IPS-NIHi7 (cell line): ENCODE data around the gene ENTPD5.
"Not testable (repeated sequence)": the region's sequence is repeated elsewhere in the genome, so short reads cannot be mapped to it uniquely, and the experiment has no call there.

Source experiments
- DNase-seq: peaks from one replicate; pipeline ENCODE4 v3.0.0; 2012; ENCODE audit warnings: mixed read lengths; ENCODE audit errors: extremely low spot score

ENTPD5 gene

DNA sequence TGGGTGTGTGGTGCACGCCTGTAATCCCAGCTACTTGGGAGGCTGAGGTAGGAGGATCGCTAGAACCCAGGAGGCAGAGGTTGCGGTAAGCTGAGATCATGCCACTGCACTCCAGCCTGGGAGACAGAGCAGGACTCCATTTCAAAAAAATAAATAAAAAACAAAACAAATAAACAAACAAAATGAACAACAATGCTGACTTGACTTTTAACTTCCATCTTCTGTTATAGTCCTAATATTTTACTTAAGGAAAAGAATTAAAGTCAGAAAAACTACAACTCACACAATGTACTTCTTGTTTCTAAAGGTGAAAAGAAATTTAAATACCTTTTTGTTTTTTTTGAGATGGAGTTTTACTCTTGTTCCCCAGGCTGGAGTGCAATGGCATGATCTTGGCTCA, 13.4 kb downstream of the ENTPD5 start:
- not testable (repeated sequence) for DNase-seq

GRCh38 chr14:73998726-73999125, 20.4 kb downstream of the ENTPD5 start:
- DNase-seq, result no peak

DNA sequence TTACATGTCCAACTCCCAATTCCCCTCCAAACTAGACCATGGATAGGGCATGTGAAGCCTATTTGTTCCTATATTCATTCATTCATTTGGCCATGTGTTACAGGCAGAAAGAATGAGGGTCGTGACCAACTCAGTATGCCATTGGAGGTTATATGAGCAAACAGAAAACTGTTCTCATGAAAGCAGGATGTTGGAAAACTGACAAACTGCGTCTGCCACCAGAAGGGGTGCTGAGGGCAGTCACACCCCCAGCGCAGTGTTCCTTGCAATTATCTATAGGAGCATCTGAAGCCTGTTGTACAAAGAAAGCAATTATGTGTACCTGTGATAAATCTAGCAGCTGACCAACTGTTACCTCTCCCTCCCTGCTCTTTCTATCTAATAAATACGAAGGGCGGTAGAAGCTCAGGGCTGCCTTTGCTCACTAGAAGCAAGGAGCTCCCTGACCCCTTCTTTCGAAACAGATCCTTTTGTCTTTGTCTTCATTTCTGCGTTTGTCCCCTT, 21.1 kb downstream of the ENTPD5 start:
- DNase-seq, result no peak

DNA sequence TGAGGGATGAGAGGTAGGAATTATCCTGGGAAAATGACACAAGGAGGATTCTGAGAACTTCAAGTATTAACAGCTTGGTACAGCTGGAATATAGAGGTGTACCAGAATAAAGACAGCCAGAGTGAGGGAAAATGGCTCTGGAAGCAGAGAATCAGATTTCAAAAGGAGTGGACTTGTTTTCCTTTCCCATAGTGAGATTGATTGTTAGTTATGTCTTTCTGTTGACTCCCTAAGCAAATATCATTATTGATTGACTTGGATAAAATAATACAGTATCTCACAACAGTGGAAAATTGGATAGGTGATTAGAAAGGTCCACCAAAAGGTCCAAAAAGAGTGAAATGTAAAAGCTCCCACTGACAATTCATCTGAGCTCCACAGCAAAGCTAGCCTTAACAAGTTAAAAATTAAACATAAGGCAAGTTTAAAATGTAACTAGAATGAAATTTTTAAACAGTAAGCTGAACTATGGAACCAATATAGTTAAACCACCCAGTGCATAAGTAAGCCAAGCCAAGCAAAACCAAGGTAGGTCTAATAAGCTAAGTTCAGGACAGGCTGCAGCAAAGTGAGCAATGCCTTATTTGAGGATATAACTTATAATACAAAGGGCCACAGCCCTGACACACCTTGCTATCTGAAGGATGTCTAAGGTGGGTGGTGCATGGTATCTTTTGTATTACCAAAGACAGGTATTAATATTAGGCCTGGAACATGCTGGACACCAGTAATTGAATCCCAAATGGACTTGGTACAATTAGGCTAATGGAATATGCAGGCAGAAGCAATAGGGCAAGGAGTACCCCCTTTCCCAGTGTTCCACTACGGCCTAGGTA, 21.8 kb downstream of the ENTPD5 start:
- no peak for DNase-seq

GRCh38 chr14:73996731-73997107, 22.4 kb downstream of the ENTPD5 start:
- no peak for DNase-seq

GRCh38 chr14:73995977-73996378, 23.1 kb downstream of the ENTPD5 start:
- no peak for DNase-seq

- not testable (repeated sequence) for DNase-seq
These were observed 24.2 kb downstream of the ENTPD5 start for GRCh38 chr14:73994926-73995325.

DNA sequence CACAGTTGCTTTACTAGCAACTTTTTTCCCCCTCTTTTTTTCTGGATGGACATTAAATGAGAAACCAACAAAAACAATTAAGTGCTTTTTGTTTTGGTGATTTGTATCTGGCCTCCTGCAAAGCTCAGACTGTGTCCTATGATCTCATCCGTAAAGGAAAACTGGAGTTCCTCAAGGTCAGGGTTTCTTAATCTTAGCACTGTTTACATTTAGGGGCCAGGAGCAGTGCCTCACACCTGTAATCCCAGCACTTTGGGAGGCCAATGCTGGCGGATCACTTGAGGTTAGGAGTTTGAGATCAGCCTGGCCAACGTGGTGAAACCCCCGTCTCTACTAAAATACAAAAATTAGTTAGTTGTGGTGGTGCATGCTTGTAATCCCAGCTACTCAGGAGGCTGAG, 28.0 kb downstream of the ENTPD5 start:
- DNase-seq, result no peak

DNA sequence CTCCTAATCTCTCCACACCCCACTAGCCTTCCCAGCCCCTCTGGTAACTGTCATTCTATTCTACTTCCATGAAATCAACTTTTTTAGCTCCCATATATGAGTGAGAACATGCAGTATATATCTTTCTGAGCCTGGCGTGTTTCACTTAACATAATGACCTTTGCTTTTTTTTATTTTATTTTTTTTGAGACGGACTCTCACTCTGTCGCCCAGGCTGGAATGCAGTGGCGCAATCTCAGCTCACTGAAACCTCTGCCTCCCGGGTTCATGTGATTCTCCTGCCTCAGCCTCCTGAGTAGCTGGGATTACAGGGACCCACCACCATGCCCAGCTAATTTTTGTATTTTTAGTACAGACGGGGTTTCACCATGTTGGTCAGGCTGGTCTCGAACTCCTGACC, 30.4 kb downstream of the ENTPD5 start:
- DNase-seq, result not testable (repeated sequence)

GRCh38 chr14:73988065-73988464, 31.0 kb downstream of the ENTPD5 start:
- no peak for DNase-seq

- DNase-seq, result no peak
These were observed 41.2 kb downstream of the ENTPD5 start for GRCh38 chr14:73977896-73978295.

GRCh38 chr14:73976125-73976524, 43.0 kb downstream of the ENTPD5 start:
- DNase-seq, result no peak

- DNase-seq, result no peak
These were observed 45.6 kb downstream of the ENTPD5 start for GRCh38 chr14:73973497-73973896.

- DNase-seq, result no peak
These were observed 50.2 kb downstream of the ENTPD5 start for GRCh38 chr14:73968885-73969284.

GRCh38 chr14:73965216-73965615, 53.9 kb downstream of the ENTPD5 start:
- DNase-seq, result no peak

DNA sequence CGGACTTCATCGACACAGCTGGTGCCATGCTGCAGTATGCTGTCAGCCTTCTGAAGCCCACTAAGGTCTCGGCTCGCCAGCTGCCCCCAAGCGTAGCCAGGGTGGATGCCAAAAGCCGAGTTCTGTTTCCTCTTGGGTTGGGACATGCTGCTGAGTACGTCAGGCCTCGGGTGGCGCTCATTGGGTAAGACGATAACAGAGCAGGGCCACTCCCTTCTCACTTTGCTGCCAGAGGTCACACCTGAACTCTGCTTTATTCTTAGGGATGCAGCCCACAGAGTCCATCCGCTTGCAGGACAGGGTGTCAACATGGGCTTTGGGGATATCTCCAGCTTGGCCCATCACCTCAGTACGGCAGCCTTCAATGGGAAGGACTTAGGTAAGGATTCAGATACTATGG, 57.9 kb downstream of the ENTPD5 start:
- no peak for DNase-seq

- DNase-seq, result no peak
These were observed 60.5 kb downstream of the ENTPD5 start for GRCh38 chr14:73958591-73958990.

GRCh38 chr14:73955674-73956073, 63.4 kb downstream of the ENTPD5 start:
- no peak for DNase-seq

DNA sequence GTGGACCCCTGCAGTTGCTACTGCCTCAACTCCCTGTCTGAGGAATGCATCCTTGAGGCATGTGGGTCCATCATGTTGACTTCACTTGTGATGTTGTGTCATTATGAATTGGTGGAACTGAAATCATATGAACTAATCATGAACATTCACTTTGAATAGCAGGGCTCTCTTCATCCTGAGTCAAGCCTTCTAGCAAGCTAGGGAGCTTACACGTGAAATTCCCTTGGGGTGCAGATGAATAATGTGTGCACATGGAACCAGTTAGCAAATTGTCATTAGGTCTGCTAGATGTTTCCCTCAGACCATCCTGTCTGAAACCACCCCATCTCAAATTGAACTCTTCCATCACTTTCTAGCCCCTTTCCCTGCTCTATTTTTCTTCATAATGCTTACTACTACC, 65.4 kb downstream of the ENTPD5 start:
- DNase-seq, result no peak

DNA sequence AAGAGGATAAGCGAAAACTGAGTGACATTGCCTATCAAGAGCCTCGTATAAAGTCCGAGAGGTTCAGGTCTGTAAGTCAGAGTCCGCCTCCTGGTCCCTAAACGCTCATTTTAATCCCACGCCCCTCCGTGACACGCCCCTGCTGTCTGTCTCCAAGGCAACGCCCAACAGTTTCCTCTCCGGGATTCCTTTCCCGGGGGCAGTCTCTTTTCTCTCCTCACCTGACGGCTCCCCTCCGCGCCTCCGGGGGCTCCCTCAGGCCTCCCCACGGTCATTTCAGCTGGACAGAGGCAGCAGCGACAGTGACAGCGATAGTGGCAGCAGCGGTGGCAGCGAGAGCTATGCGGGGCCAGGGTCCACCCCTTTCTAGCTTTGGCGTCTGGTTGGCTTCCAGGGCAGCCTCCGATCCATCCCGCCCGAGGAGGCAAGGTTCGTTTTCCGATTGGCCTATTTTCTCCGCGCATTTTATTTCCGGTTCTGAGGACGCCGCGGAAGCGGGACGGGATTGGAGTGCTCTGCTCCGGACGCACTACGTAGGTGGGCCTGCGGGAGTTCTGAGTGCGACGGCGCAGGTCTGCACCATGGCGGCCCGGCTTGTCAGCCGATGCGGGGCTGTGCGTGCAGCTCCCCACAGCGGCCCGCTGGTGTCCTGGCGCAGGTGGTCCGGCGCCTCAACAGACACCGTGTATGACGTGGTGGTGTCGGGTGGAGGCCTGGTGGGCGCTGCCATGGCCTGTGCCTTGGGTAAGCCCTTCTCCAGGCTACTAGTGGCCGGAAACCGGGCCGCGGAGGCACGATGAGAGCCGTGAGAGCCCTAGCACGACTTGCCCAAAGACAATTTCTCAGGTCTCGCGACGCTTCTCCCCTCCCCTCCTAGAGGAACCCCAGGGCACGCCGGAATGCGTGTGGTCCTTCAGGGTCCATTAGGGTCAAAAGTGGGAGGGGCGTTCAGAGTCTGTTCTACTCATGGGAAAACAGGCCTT, 69.0 kb downstream of the ENTPD5 start, which contains the start of the genes COQ6 and FAM161B:
TSS of gene COQ6 (plus strand) at position 551 of the 983 bp plus-strand sequence. CDS start at position 582, 31 bp downstream.
TSS of gene FAM161B (minus strand) at position 343 of the 983 bp plus-strand sequence. CDS start at position 275, 68 bp downstream.
- peak; percentile 93 for DNase-seq

DNA sequence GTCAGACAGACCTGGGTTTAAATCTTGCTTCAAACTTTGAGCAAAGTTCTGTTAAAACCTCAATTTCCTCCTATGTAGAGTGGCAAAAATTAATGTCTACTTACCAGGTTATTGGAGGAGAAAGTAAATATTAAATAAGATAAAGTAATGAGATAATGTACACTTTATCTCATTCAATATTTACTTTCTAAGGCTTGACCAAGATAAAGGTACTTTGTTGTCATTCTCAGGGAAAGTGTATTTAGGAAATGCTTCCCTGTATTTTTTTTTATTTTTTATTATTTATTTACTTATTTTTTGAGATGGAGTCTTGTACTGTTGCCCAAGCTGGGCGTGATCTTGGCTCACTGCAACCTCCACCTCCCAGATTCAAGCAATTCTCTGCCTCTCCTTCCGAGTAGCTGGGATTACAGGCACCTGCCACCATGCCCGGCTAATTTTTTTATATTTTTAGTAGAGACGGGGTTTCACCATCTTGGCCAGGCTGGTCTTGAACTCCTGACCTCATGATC, 73.9 kb downstream of the ENTPD5 start:
- no peak for DNase-seq
